ENCODE results near the gene UNC5B.

DNA sequence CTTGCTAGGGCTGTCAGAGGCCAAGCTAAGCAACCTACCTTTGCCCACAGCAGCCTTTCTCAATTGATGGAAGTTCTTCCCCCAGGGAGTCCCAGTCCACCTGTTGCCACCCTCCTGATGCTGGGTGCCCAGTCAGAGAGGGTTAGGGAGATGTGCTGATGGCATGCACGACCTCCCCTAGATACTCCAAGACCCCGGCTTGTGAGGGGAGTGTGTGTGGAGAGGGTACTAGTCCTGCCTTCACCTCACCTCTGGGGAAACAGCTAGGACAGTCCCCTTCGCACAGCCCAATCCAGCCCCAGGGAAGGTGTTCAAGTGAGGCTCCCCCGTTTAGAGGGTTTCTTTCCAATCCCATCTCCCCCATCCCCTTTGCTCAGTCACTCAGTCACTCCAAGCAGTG lies 1.3 kb upstream of the UNC5B start:
- TF ChIP-seq, protein P1, sequence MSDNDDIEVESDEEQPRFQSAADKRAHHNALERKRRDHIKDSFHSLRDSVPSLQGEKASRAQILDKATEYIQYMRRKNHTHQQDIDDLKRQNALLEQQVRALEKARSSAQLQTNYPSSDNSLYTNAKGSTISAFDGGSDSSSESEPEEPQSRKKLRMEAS (CRISPR knock-in tag; IDR thresholded peaks at IDR 0.05): no peak
- TF ChIP-seq ZBTB21 (CRISPR knock-in tag; IDR thresholded peaks at IDR 0.05; ENCODE audit: borderline replicate concordance) (no peak), ZBTB43 (CRISPR knock-in tag; IDR thresholded peaks at IDR 0.05) (no peak), CTCF (IDR thresholded peaks at IDR 0.05) (no peak), STAT6 (CRISPR knock-in tag; conservative IDR thresholded peaks at IDR 0.05; ENCODE audit: low read depth) (no peak), IRF1 (CRISPR knock-in tag; IDR thresholded peaks at IDR 0.05) (no peak), ATF1 (CRISPR knock-in tag; IDR thresholded peaks at IDR 0.05) (no peak), GABPB1 (CRISPR knock-in tag; IDR thresholded peaks at IDR 0.05) (no peak), JUN (CRISPR knock-in tag; IDR thresholded peaks at IDR 0.05) (no peak), JAZF1 (CRISPR knock-in tag; IDR thresholded peaks at IDR 0.05) (no peak), NFYB (CRISPR knock-in tag; conservative IDR thresholded peaks at IDR 0.05; ENCODE audit: low read depth) (no peak)
- TF ChIP-seq, protein P2, sequence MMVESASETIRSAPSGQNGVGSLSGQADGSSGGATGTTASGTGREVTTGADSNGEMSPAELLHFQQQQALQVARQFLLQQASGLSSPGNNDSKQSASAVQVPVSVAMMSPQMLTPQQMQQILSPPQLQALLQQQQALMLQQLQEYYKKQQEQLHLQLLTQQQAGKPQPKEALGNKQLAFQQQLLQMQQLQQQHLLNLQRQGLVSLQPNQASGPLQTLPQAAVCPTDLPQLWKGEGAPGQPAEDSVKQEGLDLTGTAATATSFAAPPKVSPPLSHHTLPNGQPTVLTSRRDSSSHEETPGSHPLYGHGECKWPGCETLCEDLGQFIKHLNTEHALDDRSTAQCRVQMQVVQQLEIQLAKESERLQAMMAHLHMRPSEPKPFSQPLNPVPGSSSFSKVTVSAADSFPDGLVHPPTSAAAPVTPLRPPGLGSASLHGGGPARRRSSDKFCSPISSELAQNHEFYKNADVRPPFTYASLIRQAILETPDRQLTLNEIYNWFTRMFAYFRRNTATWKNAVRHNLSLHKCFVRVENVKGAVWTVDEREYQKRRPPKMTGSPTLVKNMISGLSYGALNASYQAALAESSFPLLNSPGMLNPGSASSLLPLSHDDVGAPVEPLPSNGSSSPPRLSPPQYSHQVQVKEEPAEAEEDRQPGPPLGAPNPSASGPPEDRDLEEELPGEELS (CRISPR knock-in tag; IDR thresholded peaks at IDR 0.05): no peak
- TF ChIP-seq, protein P3, sequence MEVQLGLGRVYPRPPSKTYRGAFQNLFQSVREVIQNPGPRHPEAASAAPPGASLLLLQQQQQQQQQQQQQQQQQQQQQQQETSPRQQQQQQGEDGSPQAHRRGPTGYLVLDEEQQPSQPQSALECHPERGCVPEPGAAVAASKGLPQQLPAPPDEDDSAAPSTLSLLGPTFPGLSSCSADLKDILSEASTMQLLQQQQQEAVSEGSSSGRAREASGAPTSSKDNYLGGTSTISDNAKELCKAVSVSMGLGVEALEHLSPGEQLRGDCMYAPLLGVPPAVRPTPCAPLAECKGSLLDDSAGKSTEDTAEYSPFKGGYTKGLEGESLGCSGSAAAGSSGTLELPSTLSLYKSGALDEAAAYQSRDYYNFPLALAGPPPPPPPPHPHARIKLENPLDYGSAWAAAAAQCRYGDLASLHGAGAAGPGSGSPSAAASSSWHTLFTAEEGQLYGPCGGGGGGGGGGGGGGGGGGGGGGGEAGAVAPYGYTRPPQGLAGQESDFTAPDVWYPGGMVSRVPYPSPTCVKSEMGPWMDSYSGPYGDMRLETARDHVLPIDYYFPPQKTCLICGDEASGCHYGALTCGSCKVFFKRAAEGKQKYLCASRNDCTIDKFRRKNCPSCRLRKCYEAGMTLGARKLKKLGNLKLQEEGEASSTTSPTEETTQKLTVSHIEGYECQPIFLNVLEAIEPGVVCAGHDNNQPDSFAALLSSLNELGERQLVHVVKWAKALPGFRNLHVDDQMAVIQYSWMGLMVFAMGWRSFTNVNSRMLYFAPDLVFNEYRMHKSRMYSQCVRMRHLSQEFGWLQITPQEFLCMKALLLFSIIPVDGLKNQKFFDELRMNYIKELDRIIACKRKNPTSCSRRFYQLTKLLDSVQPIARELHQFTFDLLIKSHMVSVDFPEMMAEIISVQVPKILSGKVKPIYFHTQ (CRISPR knock-in tag; IDR thresholded peaks at IDR 0.05): no peak

Measured in WTC11 (cell line).